GM06990 (cell line): Measurements from ENCODE around the gene HCN2.
"Not testable (repeated sequence)": the region's sequence is repeated elsewhere in the genome, so short reads cannot be mapped to it uniquely, and the experiment has no call there.

ENCODE experiments used
- DNase-seq: peaks from one replicate; pipeline ENCODE4 v3.0.0-alpha.2; 2011; ENCODE audit not compliant: insufficient read length; ENCODE audit errors: extremely low read depth
- H3K27me3 ChIP-seq: replicated peaks from 2 replicates; pipeline ENCODE4 v1.6.0; 2011; ENCODE audit warnings: low read length; ENCODE audit not compliant: control insufficient read depth, insufficient read depth
- H3K36me3 ChIP-seq: 2 replicates; pipeline ENCODE4 v1.5.1; 2011; ENCODE audit warnings: low read length; ENCODE audit not compliant: control insufficient read depth, insufficient read depth
- H3K4me3 ChIP-seq: replicated peaks from 2 replicates; pipeline ENCODE4 v1.5.1; 2011; ENCODE audit warnings: low read depth, mild to moderate bottlenecking, control low read depth, low read length
- TF ChIP-seq, protein P1 (sequence below): IDR thresholded peaks from 2 replicates; pipeline ENCODE4 v1.5.1; 2011; ENCODE audit warnings: low read length, control low read depth, mild to moderate bottlenecking, inconsistent platforms; ENCODE audit not compliant: insufficient read depth, poor library complexity, severe bottlenecking

The HCN2 gene

DNA sequence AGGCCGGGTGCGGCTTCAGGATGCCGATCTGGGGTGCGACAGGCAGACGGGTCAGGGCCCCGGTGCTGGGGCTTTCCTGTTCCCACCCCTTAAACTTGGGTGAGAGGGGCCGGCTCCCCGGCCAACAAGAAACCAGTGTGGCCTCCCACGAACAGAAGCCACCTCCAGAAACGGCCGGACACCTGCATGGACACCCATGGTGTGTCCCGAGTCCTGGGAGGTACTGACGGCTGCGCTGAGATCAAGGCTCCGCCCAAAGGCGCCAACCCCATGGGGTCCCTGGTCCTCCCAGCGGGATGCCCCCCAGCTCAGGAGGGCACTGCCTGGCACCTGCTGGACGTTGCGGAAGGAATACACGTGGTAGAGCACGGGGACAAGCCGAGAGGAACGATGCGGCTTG lies 32.1 kb downstream of the HCN2 start:
- DNase-seq, result no peak
- Histone ChIP-seq H3K27me3 (no peaks in the 10 kb centered on the region), H3K36me3 (peaks cover 23% of the 10 kb centered on the region), H3K4me3 (no peak overlapping the region)
- TF ChIP-seq, protein P1, sequence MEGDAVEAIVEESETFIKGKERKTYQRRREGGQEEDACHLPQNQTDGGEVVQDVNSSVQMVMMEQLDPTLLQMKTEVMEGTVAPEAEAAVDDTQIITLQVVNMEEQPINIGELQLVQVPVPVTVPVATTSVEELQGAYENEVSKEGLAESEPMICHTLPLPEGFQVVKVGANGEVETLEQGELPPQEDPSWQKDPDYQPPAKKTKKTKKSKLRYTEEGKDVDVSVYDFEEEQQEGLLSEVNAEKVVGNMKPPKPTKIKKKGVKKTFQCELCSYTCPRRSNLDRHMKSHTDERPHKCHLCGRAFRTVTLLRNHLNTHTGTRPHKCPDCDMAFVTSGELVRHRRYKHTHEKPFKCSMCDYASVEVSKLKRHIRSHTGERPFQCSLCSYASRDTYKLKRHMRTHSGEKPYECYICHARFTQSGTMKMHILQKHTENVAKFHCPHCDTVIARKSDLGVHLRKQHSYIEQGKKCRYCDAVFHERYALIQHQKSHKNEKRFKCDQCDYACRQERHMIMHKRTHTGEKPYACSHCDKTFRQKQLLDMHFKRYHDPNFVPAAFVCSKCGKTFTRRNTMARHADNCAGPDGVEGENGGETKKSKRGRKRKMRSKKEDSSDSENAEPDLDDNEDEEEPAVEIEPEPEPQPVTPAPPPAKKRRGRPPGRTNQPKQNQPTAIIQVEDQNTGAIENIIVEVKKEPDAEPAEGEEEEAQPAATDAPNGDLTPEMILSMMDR, result no peak

DNA sequence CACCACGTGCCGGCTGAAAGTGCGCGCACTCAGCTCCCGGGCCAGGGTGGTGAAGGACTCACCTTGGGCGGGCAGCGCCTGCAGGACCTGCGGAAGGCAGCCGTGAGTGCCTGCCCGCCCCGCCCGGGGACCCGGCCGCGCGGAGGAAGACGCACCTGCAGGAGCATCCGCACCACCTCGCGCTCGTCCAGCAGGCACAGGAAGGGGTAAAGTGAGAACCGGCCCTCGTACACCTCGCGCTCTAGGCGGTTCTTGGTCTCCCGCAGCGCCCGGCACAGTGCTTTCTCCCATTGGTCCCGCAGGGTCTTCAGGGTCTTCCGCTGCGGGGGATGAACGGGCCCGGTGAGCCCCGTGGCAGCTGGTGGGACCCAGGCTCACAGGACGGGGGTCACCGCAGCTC lies 33.0 kb downstream of the HCN2 start:
- no peak overlapping the region for H3K4me3 ChIP-seq
- peaks cover 21% of the 10 kb centered on the region for H3K36me3 ChIP-seq
- H3K27me3 ChIP-seq, result no peaks in the 10 kb centered on the region
- TF ChIP-seq, protein P1, result no peak
- DNase-seq, result no peak

DNA sequence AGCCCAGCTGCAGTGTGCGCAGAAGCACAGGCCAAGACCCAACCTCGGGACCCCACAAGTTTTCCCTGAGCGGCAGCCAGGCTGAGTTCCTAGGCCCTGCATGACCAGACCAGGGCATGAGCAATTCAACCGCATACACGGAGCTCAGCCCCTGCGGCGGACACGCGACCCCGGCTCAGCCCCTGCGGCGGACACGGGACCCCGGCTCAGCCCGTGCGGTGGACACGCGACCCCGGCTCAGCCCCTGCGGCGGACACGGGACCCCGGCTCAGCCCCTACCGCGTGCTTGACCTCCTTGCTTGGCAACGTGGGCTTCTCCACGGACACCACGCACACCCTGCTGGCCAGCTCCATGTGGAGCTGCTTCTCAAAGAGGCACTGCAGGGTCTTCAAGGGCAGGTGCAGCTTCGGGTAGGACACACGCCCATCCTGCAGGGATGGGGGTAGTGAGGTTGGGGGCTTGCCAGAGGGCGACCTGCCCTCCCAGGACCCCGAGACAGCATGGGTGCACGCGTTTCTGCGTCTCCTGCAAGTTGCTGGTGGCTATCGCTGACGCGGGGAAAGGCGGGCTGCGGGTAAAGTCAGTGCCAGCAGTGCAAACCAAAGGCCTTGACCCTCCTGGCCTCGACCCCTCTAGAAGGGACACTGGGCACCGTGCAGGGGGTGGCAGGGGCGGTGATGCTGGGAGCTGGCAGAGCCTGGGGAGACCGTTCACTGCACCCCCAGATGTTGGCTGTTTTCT lies 33.7 kb downstream of the HCN2 start:
- Histone ChIP-seq H3K27me3 (no peaks in the 10 kb centered on the region), H3K4me3 (no peak overlapping the region), H3K36me3 (peaks cover 18% of the 10 kb centered on the region)
- DNase-seq, result no peak
- TF ChIP-seq, protein P1, result no peak

DNA sequence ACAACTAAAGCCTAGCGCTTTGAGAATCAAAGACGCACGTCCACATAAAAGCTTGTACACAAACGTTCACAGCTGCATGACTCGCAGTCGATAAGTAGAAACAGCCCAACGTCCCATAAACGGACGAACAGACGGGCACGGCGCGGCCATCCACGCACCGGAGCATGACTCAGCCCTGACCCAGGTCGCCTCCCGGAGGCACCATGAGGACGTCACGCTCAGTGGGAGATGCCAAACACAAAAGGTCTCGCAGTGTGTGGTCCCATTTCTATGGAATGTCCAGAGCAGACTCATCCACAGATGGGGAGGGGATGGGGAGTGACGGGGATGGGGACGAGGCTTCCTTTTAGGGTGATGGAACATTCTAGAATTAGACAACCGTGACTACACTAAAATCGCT lies 34.3 kb downstream of the HCN2 start:
- TF ChIP-seq, protein P1, result no peak
- Histone ChIP-seq H3K4me3 (no peak overlapping the region), H3K27me3 (no peaks in the 10 kb centered on the region), H3K36me3 (peaks cover 18% of the 10 kb centered on the region)
- no peak for DNase-seq

DNA sequence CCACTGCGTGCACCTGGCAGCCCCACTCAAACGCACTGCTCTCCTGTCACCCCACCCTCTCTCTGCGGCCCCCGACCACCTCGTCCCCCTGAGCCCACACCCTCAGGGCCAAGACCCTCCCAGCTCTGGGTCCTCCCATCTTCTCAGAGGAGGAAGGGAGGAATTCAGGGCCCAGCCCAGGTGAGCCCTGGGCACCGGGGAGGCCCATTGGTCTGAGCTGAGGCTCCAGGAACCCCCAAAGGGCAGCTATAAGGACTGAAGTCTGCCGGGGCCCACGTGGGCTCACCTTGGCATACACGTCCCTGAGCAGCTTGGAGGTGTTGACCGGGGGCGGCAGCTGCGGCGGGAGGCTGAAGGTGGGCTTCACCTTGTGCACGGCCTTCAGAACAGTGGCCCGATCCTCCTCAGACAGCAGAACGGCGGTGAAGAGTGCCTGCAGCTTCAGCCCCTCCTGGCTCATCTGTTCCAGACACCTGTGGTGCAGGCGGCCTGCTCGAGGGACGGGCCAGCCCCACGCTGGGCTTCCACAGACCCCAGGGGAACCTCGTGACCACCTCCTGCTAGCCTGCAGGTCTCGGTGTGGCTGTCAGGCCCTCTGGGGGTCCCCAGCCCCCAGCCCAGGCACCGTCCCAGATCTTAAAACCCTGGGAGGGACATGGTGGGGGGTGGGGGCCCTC lies 34.9 kb downstream of the HCN2 start:
- H3K27me3 ChIP-seq, result no peaks in the 10 kb centered on the region
- no peak for DNase-seq
- TF ChIP-seq, protein P1, result no peak
- no peak overlapping the region for H3K4me3 ChIP-seq
- peaks cover 16% of the 10 kb centered on the region for H3K36me3 ChIP-seq

DNA sequence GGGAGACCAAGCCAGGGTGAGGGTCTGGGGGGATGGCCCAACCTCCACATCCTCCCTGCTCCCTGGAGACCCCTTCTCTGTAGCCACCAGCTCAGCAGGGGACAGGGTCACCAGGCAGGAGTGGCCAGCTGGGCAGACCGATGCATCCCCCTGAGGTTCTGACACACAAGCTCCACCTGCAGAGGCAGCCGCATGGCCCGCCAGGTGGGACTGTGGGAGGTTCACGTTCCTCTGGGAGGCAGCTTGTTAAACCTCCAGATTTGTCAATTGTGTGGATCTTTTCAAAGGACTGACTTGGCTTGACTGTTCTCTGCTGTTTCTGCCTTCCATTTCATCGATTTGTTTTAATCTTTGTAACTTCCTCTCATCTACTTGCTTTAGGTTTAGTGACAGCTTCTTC lies 35.6 kb downstream of the HCN2 start:
- no peak overlapping the region for H3K4me3 ChIP-seq
- no peak for DNase-seq
- TF ChIP-seq, protein P1, result no peak
- no peaks in the 10 kb centered on the region for H3K27me3 ChIP-seq
- peaks cover 15% of the 10 kb centered on the region for H3K36me3 ChIP-seq

DNA sequence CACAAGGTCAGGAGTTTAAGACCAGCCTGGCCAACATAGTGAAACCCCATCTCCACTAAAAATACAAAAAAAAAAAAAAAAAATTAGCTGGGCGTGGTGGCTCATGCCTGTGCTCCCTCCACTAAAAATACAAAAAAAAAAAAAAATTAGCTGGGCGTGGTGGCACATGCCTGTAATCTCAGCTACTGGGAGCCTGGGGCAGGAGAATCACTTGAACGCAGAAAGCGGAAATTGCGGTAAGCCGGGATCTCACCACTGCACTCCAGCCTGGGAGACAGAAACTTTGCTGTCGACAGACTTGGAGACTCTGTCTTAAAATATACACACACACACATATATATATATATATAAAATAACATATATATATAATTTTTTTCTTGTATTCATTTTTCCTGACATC lies 36.9 kb downstream of the HCN2 start:
- H3K27me3 ChIP-seq, DNase-seq, H3K4me3 ChIP-seq: not testable (repeated sequence)
- H3K36me3 ChIP-seq, result peaks cover 15% of the 10 kb centered on the region
